Fibroblast of skin of left quadriceps (primary cell): ENCODE results near the gene ETS2.

Source experiments
- DNase-seq, 2 experiments: peaks; one replicate each; pipeline ENCODE4 v3.0.0-alpha.2; 2013; ENCODE audit warnings: low read depth in 2 of 2

Gene ETS2

GRCh38 chr21:38777531-38777930, 28.2 kb upstream of the ETS2 start:
- no peak for DNase-seq

GRCh38 chr21:38780879-38781278, 24.9 kb upstream of the ETS2 start:
- no peak for DNase-seq

- no peak for DNase-seq
Observed at GRCh38 chr21:38784458-38785266, 21.1 kb upstream of the ETS2 start.

GRCh38 chr21:38785483-38785882, 20.2 kb upstream of the ETS2 start:
- DNase-seq: no peak

- DNase-seq: no peak
Observed at GRCh38 chr21:38787016-38787415, 18.7 kb upstream of the ETS2 start.

GRCh38 chr21:38787461-38788274, 18.1 kb upstream of the ETS2 start:
- DNase-seq: no peak

- DNase-seq: no peak
Observed at GRCh38 chr21:38788275-38788905, 17.3 kb upstream of the ETS2 start.

GRCh38 chr21:38789275-38789674, 16.5 kb upstream of the ETS2 start:
- no peak for DNase-seq

GRCh38 chr21:38790059-38790458, 15.7 kb upstream of the ETS2 start:
- no peak for DNase-seq

GRCh38 chr21:38790961-38791360, 14.8 kb upstream of the ETS2 start:
- DNase-seq: no peak

- DNase-seq: no peak
Observed at GRCh38 chr21:38792676-38793459, 12.9 kb upstream of the ETS2 start.

GRCh38 chr21:38793926-38794713, 11.6 kb upstream of the ETS2 start:
- DNase-seq: no peak

GRCh38 chr21:38794978-38795377, 10.8 kb upstream of the ETS2 start:
- DNase-seq: no peak

GRCh38 chr21:38795475-38795874, 10.3 kb upstream of the ETS2 start:
- no peak for DNase-seq

- no peak for DNase-seq
Observed at GRCh38 chr21:38796424-38796823, 9.3 kb upstream of the ETS2 start.

- no peak for DNase-seq
Observed at GRCh38 chr21:38797470-38797869, 8.3 kb upstream of the ETS2 start.

GRCh38 chr21:38798081-38798480, 7.6 kb upstream of the ETS2 start:
- DNase-seq: no peak

GRCh38 chr21:38798481-38798882, 7.2 kb upstream of the ETS2 start:
- DNase-seq: no peak

GRCh38 chr21:38800046-38800758, 5.5 kb upstream of the ETS2 start:
- no peak for DNase-seq
